Endothelial cell of umbilical vein (primary cell): Measurements from ENCODE around the gene ZFAND6. TPM values are rescaled to one million over a fixed set of nuclear protein-coding genes. Genes with fewer than 3 reads are reported as not detected.

Source experiments
- BruUV-seq: library from RNA; stranded (reverse); fragments of 400-500 nt; replicated peaks from 2 replicates; lab custom pipeline; 2021; lab: Mats Ljungman, UMichigan
- CTCF ChIA-PET: fragments of 300-600, 350-600 bp; sonication (Branson Sonifier 250); formaldehyde crosslinking; loops from one replicate; lab custom pipeline; 2021; ENCODE audit warnings: antibody characterized with exemption, inconsistent platforms; lab: Charles Lee
- POLR2A ChIA-PET: fragments of 300-600, 350-600 bp; sonication (Branson Sonifier 250); formaldehyde crosslinking; loops from one replicate; lab custom pipeline; 2021; ENCODE audit warnings: antibody characterized with exemption, inconsistent platforms; lab: Charles Lee
- DNase-seq: peaks from one replicate; pipeline ENCODE4 v3.0.0-alpha.2; 2011; ENCODE audit warnings: low read depth, low spot score
- FAIRE-seq: peaks from 2 replicates; lab custom pipeline; 2011; peaks lifted over from hg19 to GRCh38; lab: Jason Lieb, UNC
- H2AFZ ChIP-seq: 2 replicates; pipeline ENCODE4 v1.6.0; 2012; ENCODE audit warnings: low read depth, low read length, control low read depth, inconsistent platforms
- H3K27ac ChIP-seq: 2 replicates; pipeline ENCODE4 v1.5.1; 2011; ENCODE audit warnings: low read depth, mild to moderate bottlenecking, control low read depth, low read length, moderate library complexity; ENCODE audit not compliant: insufficient read depth
- H3K27me3 ChIP-seq, 2 experiments: 2 replicates each; pipeline versions ENCODE4 v1.6.0 to v1.6.1; 2011; ENCODE audit warnings: low read length in 2 of 2, mixed read lengths in 1 of 2; ENCODE audit not compliant: control insufficient read depth in 2 of 2, insufficient read depth in 2 of 2
- H3K36me3 ChIP-seq, 2 experiments: 2 replicates in 1 of 2; 3 replicates in 1 of 2; pipeline ENCODE4 v1.5.1; 2011; ENCODE audit warnings: low read length in 2 of 2, mild to moderate bottlenecking in 1 of 2, moderate library complexity in 1 of 2; ENCODE audit not compliant: control insufficient read depth in 2 of 2, insufficient read depth in 2 of 2; ENCODE audit errors: extremely low read depth in 1 of 2
- H3K4me1 ChIP-seq: 3 replicates; pipeline ENCODE4 v1.5.1; 2011; ENCODE audit warnings: mild to moderate bottlenecking, low read length; ENCODE audit not compliant: control insufficient read depth, insufficient read depth; ENCODE audit errors: extremely low read depth
- H3K4me2 ChIP-seq: 2 replicates; pipeline ENCODE4 v1.6.1; 2011; ENCODE audit warnings: low read length, control low read depth, mixed read lengths; ENCODE audit not compliant: insufficient read depth
- H3K4me3 ChIP-seq, 3 experiments: fragments of 200-600 bp in 1 of 3; sonication (generic), shearing (Covaris generic) in 1 of 3; replicated peaks in 1 of 3; 2 replicates each; pipeline ENCODE4 v1.5.1; 2011 to 2016; ENCODE audit warnings: control low read depth in 3 of 3, low read length in 3 of 3, mild to moderate bottlenecking in 2 of 3, inconsistent platforms in 1 of 3, low read depth in 1 of 3, moderate library complexity in 1 of 3; ENCODE audit not compliant: insufficient read depth in 1 of 3
- H3K79me2 ChIP-seq: 2 replicates; pipeline ENCODE4 v1.6.0; 2012; ENCODE audit warnings: low read length, inconsistent platforms; ENCODE audit not compliant: control insufficient read depth, insufficient read depth
- H3K9ac ChIP-seq: replicated peaks from 2 replicates; pipeline ENCODE3; 2011; ENCODE audit warnings: low read length, control low read depth; ENCODE audit not compliant: insufficient read depth; ENCODE audit errors: extremely low read depth
- H3K9me1 ChIP-seq: replicated peaks from 3 replicates; pipeline ENCODE4 v1.6.0; 2011; ENCODE audit warnings: mild to moderate bottlenecking, low read length; ENCODE audit not compliant: control insufficient read depth, insufficient read depth; ENCODE audit errors: extremely low read depth
- H3K9me3 ChIP-seq: replicated peaks from 2 replicates; pipeline ENCODE4 v1.5.1; 2012; ENCODE audit warnings: low read length, inconsistent platforms; ENCODE audit not compliant: control insufficient read depth, insufficient read depth
- H4K20me1 ChIP-seq: replicated peaks from 2 replicates; pipeline ENCODE3; 2011; ENCODE audit warnings: mild to moderate bottlenecking, low read length; ENCODE audit not compliant: control insufficient read depth, insufficient read depth; ENCODE audit errors: extremely low read depth
- CTCF ChIP-seq, 2 donors: IDR thresholded peaks; 1 replicate in 1 of 2; 2 replicates in 1 of 2; pipeline ENCODE4 v1.5.1; 2011; ENCODE audit warnings: low read length in 2 of 2, mild to moderate bottlenecking in 2 of 2, moderate library complexity in 2 of 2, control low read depth in 1 of 2, inconsistent platforms in 1 of 2, low read depth in 1 of 2; ENCODE audit not compliant: insufficient read depth in 1 of 2; ENCODE audit errors: extremely low read depth in 1 of 2
- POLR2AphosphoS5 ChIP-seq: IDR thresholded peaks from 2 replicates; pipeline ENCODE4 v1.6.1; 2012; ENCODE audit warnings: low read depth, mild to moderate bottlenecking, control low read depth, low read length, moderate library complexity; ENCODE audit not compliant: insufficient read depth
- dilution Hi-C: fragments of 300-500 bp; cut with MboI; formaldehyde crosslinking; loops from one replicate; pipeline ENCODE4 v1.15.0; 2019; ENCODE audit warnings: low sequenced_read_pairs; ENCODE audit not compliant: extremely low pct_ligation_motif_present
- intact Hi-C: fragments of 100-400 bp; cut with micrococcal nuclease; formaldehyde crosslinking; loops from one replicate; pipeline ENCODE4 v1.10.0; 2022
- polyA plus RNA-seq, 4 experiments: library from polyadenylated mRNA; depleted of rRNA in 3 of 4; stranded (reverse) in 3 of 4; unstranded in 1 of 4; fragments of >200 nt; gene quantifications; 2 replicates each; pipeline versions ENCODE4 v1.2.1 to v1.2.3, GENCODE V29; 2011 to 2012; ENCODE audit warnings: missing spikeins in 1 of 4
- total RNA-seq: library from RNA; stranded (reverse); gene quantifications from 2 replicates; pipeline ENCODE4 v1.2.3, GENCODE V29; 2021

Gene ZFAND6
- total and polyA plus RNA-seq, 2 donors (not counting 3 experiments of a cell fraction or from before 2014, with no cell fraction given), result 50.3 to 97.9 TPM

DNA sequence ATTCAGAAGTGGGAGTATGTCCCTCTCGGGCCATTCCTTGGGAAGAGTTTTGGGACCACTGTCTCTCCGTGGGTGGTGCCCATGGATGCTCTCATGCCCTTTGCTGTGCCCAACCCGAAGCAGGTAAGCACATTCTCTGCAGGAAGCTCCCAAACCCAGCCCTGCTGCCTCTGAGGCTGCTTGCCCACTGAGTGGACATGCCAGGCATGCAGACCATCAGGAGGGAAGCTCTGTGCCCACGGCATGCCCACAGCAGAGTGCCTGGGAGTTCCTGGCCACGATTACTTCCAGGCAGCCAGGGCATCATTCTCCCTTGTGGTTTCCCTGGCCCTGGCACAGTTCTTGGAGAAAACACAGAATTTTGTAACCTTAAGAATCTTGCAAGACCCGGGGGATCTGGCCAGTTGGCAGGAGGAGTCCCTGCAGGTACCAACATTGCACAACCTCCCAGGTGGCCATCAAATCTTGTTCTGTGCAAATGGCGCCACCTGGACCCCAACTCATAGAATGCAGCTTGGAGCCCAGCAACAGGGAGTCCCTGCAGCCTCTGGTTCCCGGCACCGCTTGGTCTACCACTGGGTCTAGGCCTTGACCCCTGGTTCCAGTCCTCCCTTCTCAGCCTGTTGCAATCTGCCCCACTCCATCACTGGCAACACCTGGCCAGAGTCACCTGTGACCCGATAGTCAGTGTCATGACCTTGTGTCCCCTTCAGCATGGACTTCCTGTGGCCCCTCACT lies 113.7 kb downstream of the ZFAND6 start:
- Histone ChIP-seq H2AFZ (no peak overlapping the region), H3K9ac (no peak overlapping the region), H3K4me3 (no peak overlapping the region), H3K27ac (no peak overlapping the region), H4K20me1 (no peaks in the 10 kb centered on the region), H3K9me1 (no peaks in the 10 kb centered on the region), H3K79me2 (no peaks in the 10 kb centered on the region), H3K36me3 (no peaks in the 10 kb centered on the region), H3K27me3 (no peaks in the 10 kb centered on the region), H3K9me3 (no peaks in the 10 kb centered on the region), H3K4me1 (peaks cover 3% of the 10 kb centered on the region), H3K4me2 (no peak overlapping the region)
- ChIA-PET POLR2A (interaction anchor here (1.1 kb wide), 1 partner anchor 99 kb away, joined by 3 read pairs; no protein-coding TSS in a partner anchor), CTCF (interaction anchor here (0.6 to 4.8 kb wide), 33 partner anchors 8 to 840 kb away, joined by 3 to 31 read pairs (median 5); partner anchors contain the start of genes FAH and ZFAND6)
- dilution Hi-C loops (no loop called here), intact Hi-C loops (loop anchor here (1.0 to 10.0 kb wide), 9 partner anchors 22 to 788 kb away; partner anchors contain the start of genes MTHFS and ZFAND6)
- TF ChIP-seq CTCF (IDR thresholded peaks at IDR 0.05; ENCODE audit: extremely low read depth in 1 of 2, insufficient read depth in 1 of 2, low read depth in 1 of 2, low read length in 2 of 2) (peak; percentile 75 to 82), POLR2AphosphoS5 (no peak)
- no TSS peak for BruUV-seq
- DNase-seq (peak; percentile 58), FAIRE-seq (peak; percentile 89)
